GM18907 (cell line): ENCODE measurements around the gene CDA.
"Not testable (repeated sequence)": the region's sequence is repeated elsewhere in the genome, so short reads cannot be mapped to it uniquely, and the experiment has no call there.

Experiments
- ATAC-seq: cut with Tn5 transposase; IDR thresholded peaks from one replicate; pipeline ENCODE4 v1.9.1; 2021; ENCODE audit warnings: mild to moderate bottlenecking, moderate library complexity; ENCODE audit not compliant: unreplicated experiment

Gene CDA

DNA sequence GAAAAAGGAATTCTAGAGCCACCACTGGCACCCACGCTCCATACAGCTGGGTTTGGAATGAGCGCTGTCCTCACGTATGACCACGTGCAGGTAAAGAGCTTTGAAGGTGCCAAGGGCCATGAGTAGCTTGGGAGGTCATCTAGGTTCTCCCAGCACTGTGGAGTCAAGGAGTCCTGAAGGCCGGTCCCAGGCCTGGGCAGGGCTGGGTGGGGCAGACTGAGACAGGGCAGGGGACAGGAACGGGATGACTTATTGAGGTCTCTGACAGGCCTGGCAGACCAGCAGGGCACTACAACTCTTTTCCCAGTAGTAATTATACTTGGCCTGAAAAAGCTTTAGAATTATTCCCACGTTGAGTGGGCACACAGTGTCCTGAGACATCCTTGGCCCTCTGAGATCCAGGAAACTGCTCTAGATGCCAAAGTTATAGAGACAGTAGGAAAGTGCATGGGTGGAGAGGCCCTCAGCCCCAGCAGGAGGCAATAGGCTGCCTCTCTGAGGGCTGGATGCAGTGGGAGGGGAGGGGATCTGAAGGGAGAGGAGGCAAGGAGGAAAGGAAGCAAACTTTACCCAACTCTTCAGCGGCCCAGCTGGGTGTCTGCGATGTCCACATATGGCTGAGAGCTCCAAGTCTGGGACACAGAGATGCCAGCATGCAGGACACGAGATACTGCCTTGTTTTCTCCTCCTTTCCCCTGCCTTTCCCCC lies 1.8 kb upstream of the CDA start:
- no peak for ATAC-seq

GRCh38 chr1:20587661-20588053 lies 1.2 kb upstream of the CDA start:
- no peak for ATAC-seq

GRCh38 chr1:20589331-20590278 lies 708 bp downstream of the CDA start:
- no peak for ATAC-seq

- ATAC-seq = no peak
Observed at GRCh38 chr1:20590306-20590777, 1.4 kb downstream of the CDA start.

DNA sequence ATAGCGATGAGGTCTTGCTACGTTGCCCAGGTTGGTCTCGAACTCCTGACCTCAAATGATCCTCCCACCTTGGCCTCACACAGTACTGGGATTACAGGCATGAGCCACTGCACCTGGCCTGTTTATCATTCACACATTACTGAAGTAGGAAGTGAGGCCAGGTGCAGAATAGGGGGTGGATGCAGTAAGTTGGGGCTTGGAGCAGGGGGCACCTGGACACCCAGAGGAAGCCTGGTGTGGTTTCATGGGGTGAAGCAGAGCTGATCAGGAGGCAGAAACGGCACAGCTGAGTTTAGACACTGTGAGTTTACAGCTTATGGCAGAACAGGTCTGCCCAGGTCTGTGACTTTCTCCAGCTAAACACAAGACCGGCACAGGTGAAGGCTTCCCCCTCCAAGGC lies 4.9 kb downstream of the CDA start:
- ATAC-seq = no peak

DNA sequence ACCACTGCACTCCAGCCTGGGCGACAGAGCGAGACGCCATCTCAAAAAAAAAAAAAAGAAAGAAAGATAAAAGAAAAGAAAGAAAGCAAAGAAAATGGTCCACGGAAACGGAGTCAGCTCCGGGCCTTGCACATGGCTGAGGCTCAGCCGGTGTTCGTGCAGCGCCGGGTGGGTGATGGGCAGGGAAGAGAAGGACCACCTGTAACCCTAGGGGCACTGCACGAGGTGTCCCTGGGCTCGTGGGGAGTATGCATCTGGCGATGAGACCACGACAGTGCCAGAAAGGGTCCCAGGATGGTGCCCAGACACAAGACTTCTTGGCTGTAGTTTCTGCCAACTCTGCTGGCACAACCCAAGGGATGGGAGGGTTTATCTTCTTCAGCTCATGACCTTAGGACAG lies 5.8 kb downstream of the CDA start:
- ATAC-seq = no peak

DNA sequence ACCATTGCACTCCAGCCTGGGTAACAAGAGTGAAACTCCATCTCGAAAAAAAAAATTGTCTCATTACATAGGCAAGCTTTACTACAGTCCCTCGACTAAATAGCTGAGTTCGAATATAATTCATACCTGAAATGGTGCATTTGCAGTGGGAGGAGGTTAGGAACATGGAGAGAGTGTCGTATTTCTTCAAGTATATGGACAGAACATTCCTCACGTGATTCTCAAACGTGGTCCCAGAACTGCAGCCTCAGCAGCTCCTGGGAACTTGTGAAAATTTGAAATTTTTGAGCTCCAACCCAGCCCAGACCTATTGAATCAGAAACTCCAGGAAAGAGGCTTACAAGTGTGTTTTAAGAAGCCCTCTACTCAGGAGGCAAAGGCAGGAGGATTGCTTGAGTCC lies 7.2 kb downstream of the CDA start:
- no peak for ATAC-seq

DNA sequence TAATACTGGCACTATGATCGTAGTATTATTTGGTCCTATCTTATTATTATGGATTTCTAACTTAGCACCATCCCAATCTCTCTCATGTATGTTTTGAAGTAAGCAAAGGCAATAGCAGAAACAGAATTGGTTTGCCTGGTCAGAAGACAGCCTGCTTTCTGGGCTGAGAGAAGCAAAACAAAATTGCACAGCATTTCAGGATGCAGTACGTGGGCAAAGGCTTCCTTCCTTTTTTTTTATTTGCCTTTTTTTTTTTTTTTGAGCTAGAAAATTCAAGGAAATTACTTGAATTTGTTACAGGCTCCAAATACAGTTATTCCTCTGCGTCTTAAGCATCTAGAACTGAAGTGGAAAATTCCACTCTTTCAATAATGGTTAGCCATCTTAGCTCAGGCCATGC lies 8.8 kb downstream of the CDA start:
- no peak for ATAC-seq

DNA sequence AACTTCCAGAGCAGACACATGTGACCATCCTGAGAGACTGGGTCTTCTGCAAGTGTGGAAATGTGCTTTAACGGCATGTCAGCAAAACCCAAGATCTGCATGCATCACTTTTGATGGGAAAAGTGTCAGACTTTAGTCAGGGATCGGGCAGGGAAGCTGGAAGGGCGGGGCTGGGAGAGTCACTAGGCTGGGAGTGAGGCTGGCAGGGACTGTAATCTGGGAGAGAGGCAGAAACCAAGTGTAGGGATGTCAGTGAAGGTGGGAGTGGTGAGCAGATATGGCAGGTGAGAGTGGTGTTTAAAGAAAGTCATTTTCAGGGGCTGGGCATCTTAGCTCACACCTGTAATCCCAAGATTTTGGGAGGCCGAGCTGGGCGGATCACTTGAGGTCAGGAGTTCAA lies 11.3 kb downstream of the CDA start:
- ATAC-seq = no peak

- no peak for ATAC-seq
Observed at GRCh38 chr1:20601129-20601825, 12.4 kb downstream of the CDA start.

DNA sequence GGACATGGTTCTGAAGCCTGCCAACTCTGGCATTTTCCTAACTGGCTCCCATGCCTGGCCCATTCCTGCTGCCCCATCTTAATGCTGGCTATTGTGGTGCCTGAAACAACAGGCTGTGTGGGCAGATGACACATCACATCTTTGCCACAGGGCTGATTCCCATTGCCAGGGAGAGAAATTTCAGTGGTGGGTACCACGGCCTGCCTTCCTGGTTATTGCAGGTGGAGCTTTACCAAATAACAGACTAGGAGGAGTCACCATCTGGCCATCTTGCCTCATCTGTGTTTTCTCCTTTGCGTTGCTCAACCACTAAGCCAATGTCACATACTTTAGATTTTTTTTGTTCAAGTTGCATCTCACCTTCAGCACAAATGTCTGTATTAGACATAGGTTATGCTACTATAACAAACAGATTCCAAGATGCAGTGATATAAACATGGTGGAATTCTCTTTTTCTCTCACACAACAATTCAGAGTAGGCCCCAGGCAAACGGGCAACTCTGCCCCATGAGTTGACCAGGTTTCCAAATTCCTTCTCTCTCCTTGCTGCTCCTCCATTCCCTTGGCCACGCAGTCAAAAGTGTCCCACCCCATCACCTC lies 14.1 kb downstream of the CDA start:
- ATAC-seq = no peak

GRCh38 chr1:20603504-20604464 lies 14.9 kb downstream of the CDA start:
- no peak for ATAC-seq

DNA sequence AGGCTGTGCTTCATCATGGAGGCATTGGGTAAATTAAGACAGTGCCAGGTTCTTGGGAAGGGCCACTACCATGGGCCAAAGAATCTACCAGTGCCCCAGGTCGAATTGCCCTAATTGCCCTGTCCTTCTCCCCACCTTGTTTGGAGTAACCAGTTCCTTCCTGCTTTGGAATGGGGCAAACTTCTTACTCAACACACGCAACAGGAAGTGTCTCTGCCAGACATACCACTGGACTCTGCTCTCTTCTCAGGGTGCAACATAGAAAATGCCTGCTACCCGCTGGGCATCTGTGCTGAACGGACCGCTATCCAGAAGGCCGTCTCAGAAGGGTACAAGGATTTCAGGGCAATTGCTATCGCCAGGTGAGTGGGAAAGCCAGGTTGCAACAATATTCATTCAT lies 15.8 kb downstream of the CDA start:
- no peak for ATAC-seq

DNA sequence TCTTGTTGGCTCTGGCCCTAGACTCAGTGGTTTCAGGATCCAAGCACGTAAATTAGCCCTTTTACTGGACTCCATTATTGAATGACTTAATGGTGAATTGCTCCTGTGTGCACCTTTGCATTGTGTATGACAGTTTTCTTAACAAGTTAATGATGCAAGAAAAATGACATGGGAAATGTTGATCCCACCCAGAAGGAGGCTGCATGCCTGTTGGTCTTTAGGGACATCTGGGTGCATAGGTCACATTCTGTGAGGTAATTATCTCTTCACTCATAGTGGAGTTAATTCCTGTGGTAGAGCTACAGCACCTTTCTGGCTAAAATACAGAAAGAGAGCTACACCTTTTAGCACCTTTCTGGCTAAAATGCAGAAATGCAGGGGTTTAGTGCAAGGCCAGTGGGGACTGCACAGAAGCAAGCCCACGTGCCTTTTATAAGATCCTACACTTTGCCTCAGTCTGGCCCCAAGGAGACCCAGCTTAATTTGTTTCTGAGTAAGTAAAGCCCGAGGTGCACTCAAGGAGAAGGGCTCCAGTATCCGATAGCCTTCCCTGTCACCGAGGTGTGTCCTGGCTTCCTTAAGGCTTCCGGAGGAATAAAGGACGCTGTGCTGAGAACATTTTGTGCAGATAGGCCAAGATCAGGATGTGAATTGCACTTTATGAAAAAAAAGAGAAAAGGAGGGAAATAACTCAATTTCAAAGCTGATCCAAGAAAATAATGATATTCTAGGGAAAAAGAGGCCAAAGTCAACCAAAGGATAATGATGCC lies 18.1 kb downstream of the CDA start:
- not testable (repeated sequence) for ATAC-seq

DNA sequence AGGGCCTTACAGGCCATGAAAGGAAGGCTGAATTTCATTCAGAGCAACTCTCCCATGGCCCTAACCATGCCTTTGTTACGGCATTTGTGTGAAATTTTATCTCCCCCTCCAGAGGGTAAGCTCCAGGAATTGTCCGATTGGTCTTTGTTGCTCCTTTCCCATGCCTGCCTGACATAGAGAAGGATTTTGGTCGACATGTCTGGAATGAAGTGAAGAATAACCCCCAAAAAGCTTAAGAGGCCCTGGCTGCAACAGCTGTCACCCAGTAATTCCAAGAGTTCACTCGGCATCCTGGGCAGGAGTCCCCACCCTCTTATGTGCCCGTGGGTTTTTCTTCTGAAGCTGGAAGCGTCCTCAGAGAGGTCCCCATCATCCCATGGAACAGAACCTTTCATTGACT lies 20.6 kb downstream of the CDA start:
- ATAC-seq = no peak

GRCh38 chr1:20610970-20611369 lies 22.1 kb downstream of the CDA start:
- ATAC-seq = no peak

DNA sequence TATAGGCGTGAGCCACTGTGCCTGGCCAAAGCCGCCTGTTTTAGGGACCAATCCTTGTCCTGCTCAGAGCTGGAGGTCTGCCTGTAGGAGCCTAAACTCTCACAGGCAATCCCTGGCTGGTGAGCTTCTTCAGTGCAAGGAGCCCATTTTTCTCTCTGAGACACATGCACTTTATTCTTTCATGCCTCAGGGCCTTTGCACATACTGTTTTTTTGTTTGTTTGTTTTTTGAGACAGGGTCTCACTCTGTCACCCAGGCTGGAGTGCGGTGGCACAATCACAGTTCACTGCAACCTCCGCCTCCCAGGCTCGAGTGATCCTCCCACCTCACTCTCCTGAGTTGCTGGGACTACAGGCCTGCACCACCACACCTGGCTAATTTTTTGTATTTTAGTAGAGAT lies 22.8 kb downstream of the CDA start:
- no peak for ATAC-seq

DNA sequence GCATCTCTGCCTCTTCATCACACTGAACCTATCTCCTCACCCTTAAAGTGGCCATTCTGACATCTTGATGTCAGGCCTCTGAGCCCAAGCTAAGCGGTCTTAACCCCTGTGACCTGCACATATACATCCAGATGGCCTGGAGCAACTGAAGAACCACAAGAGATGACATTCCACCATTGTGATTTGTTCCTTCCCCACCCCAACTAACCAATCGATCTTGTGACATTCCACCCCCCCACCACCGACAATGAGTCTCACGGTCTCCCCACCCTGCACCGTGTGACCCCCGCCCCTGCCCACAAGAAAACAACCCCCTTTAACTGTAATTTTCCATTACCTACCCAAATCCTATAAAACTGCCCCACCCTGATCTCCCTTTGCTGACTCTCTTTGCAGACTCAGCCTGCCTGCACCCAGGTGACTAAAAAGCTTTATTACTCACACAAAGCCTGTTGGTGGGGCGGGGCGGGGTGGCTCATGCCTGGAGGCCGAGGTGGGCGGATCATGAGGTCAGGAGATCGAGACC lies 23.4 kb downstream of the CDA start:
- no peak for ATAC-seq

DNA sequence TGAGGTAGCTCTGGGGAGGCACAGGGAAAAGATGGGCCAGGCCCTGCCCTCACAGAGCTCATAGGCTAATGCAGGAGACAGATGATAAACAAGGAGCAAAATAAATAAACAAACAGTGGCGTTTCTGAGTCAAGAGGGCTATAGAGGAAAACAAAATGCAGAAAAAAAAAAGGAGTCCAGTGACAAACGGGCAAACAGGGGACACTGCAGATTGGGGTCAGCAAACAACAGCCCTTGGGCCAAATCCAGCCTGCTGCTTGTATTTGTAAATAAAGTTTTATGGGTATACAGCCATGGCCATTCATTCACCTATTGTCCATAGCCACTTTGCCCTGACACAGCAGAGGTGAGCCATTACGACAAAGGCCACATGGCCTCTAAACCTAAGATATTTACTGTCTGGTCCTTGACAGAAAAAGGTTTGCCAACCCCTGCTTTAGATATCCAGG lies 25.3 kb downstream of the CDA start:
- ATAC-seq = no peak
